Embryonic facial prominence (tissue), 1 donor: Measurements from ENCODE around the gene KIF26B.
"Not testable (repeated sequence)": the region's sequence is repeated elsewhere in the genome, so short reads cannot be mapped to it uniquely, and the experiment has no call there.

ENCODE experiments used
- DNase-seq: peaks from one replicate; pipeline ENCODE4 v3.0.0-alpha.2; 2016; ENCODE audit errors: extremely low spot score

KIF26B gene

GRCh38 chr1:245648749-245649522 lies 494.2 kb downstream of the KIF26B start:
- DNase-seq: no peak

- no peak for DNase-seq
Observed at GRCh38 chr1:245649666-245650065, 494.9 kb downstream of the KIF26B start.

GRCh38 chr1:245650441-245650960 lies 495.7 kb downstream of the KIF26B start:
- no peak for DNase-seq

GRCh38 chr1:245651093-245651492 lies 496.3 kb downstream of the KIF26B start:
- no peak for DNase-seq

GRCh38 chr1:245652116-245652515 lies 497.3 kb downstream of the KIF26B start:
- no peak for DNase-seq

- DNase-seq: no peak
Observed at GRCh38 chr1:245652660-245653427, 498.1 kb downstream of the KIF26B start.

GRCh38 chr1:245654460-245655050 lies 499.8 kb downstream of the KIF26B start:
- no peak for DNase-seq

GRCh38 chr1:245656189-245656717 lies 501.5 kb downstream of the KIF26B start:
- DNase-seq: no peak

GRCh38 chr1:245657371-245657770 lies 502.6 kb downstream of the KIF26B start:
- no peak for DNase-seq

GRCh38 chr1:245663373-245663772 lies 508.6 kb downstream of the KIF26B start:
- no peak for DNase-seq

- no peak for DNase-seq
Observed at GRCh38 chr1:245663841-245664240, 509.1 kb downstream of the KIF26B start.

- DNase-seq: no peak
Observed at GRCh38 chr1:245666412-245666811, 511.6 kb downstream of the KIF26B start.

- no peak for DNase-seq
Observed at GRCh38 chr1:245671349-245671748, 516.6 kb downstream of the KIF26B start.

- no peak for DNase-seq
Observed at GRCh38 chr1:245671966-245672767, 517.4 kb downstream of the KIF26B start.

- not testable (repeated sequence) for DNase-seq
Observed at GRCh38 chr1:245672836-245673656, 518.3 kb downstream of the KIF26B start.

- no peak for DNase-seq
Observed at GRCh38 chr1:245673881-245674414, 519.2 kb downstream of the KIF26B start.

- no peak for DNase-seq
Observed at GRCh38 chr1:245677461-245678240, 522.9 kb downstream of the KIF26B start.

GRCh38 chr1:245678860-245679411 lies 524.2 kb downstream of the KIF26B start:
- DNase-seq: no peak
